Heart left ventricle (tissue), 16 donors: ENCODE measurements around the gene ZFYVE19. TPM values are rescaled to one million over a fixed set of nuclear protein-coding genes. Genes with fewer than 3 reads are reported as not detected.

Experiments used
- ATAC-seq, 4 donors: fragments of 200-7000 bp; cut with Tn5 transposase; one replicate each; pipeline ENCODE4 v1.9.1; 2020 to 2022; ENCODE audit warnings: moderate library complexity in 4 of 4, mild to moderate bottlenecking in 3 of 4, moderate number of reproducible peaks in 1 of 4
- DNase-seq, 5 donors: peaks; one replicate each; pipeline ENCODE4 v3.0.0-alpha.2; 2020
- H3K27ac ChIP-seq, 12 donors: fragments of 200-600 bp; sonication (generic) in 4 of 12; one replicate each; pipeline versions ENCODE4 v1.5.0 to v1.8.0; 2016 to 2022; ENCODE audit warnings: mild to moderate bottlenecking in 2 of 12
- H3K27me3 ChIP-seq, 9 donors: fragments of 200-600 bp; sonication (generic) in 2 of 9; one replicate each; pipeline versions ENCODE4 v1.5.1 to v1.8.0; 2016 to 2022; ENCODE audit warnings: mild to moderate bottlenecking in 3 of 9
- H3K36me3 ChIP-seq, 9 donors: fragments of 200-600 bp; sonication (generic) in 2 of 9; one replicate each; pipeline versions ENCODE4 v1.5.0 to v1.8.0; 2018 to 2022; ENCODE audit warnings: mild to moderate bottlenecking in 2 of 9
- H3K4me1 ChIP-seq, 12 donors: fragments of 200-600 bp; sonication (generic) in 4 of 12; one replicate each; pipeline versions ENCODE4 v1.5.0 to v1.8.0; 2016 to 2022; ENCODE audit warnings: mild to moderate bottlenecking in 3 of 12
- H3K4me3 ChIP-seq, 12 donors: fragments of 200-600 bp; sonication (generic) in 4 of 12; one replicate each; pipeline versions ENCODE4 v1.5.0 to v1.8.0; 2017 to 2022; ENCODE audit warnings: mild to moderate bottlenecking in 9 of 12, moderate library complexity in 4 of 12
- H3K9me3 ChIP-seq, 12 donors: fragments of 200-600 bp; sonication (generic) in 4 of 12; one replicate each; pipeline versions ENCODE4 v1.5.0 to v1.8.0; 2016 to 2022; ENCODE audit warnings: mild to moderate bottlenecking in 1 of 12
- CTCF ChIP-seq, 12 donors: fragments of 200-600 bp; sonication (generic) in 4 of 12; IDR thresholded peaks; one replicate each; pipeline versions ENCODE4 v1.5.0 to v1.8.0; 2018 to 2022; ENCODE audit warnings: antibody characterized with exemption in 12 of 12, mild to moderate bottlenecking in 5 of 12
- POLR2A ChIP-seq, 2 donors: fragments of 450-650 bp; IDR thresholded peaks; one replicate each; pipeline ENCODE4 v1.6.1; 2017; ENCODE audit warnings: antibody characterized with exemption in 2 of 2, mild to moderate bottlenecking in 2 of 2, moderate library complexity in 2 of 2
- WGBS, 4 donors: extraction: QIAGEN DNeasy Blood & Tissue Kit in 2 of 4; methylation state at CpG; one replicate each; pipeline versions ENCODE4 v1.1.5 to v1.1.7; 2013 to 2018; 5-methylcytosine and 5-hydroxymethylcytosine counted together
- intact Hi-C, 10 donors: fragments of 100-400 bp; cut with DNase I; formaldehyde crosslinking; loops; one replicate each; pipeline versions ENCODE4 v1.11.1 to v1.14.2; 2022
- polyA plus RNA-seq, 2 donors: library from polyadenylated mRNA; stranded (reverse); fragments of 200-250 nt; gene quantifications; one replicate each; pipeline ENCODE4 v1.2.3, GENCODE V29; 2013
- total RNA-seq, 9 donors: library from RNA; depleted of rRNA in 2 of 9; stranded (reverse); fragments of >200 nt in 2 of 9; fragmentation: NEBNext Ultra II Directional in 3 of 9; extraction: Animal tissue kit (Norgen Biotek cat#: 25700) in 3 of 9; gene quantifications; one replicate each; pipeline versions ENCODE4 v1.1.0 to v1.2.4, GENCODE V29; 2016 to 2023
- donor health status: ischemic (EF 13 %, LVEDD 7.1; RV severe dilation, severe dysfunction).
- donor health status: healthy with polysubstance abuse.
- donor health status: DM: no; HTN: yes; CAD: no.
- donor health status: DM: no; HTN: no; CAD: no.
- donor health status: ischemic (EF 25% LVEDD 6.9; RV normal size, moderate dysfunction).
- donor health status: ischemic (EF 25% LVEDD 5.7; RV mildly dilated, moderate dysfunction).
- donor health status: healthy.
- donor health status: DM: yes; HTN: yes; CAD: no.
- donor health status: ischemic (EF 35%, LVEDD 5.7; RV mildly dilated, moderate dysfunction).
- donor health status: nonischemic (EF 11% LVEDD 7.7; RV severe dilation, severe dysfunction).
- donor health status: DM: yes; HTN: yes; CAD: no.
- donor health status: PGD.
- donor health status: ischemic (EF 29% LVEDD 5.4; RV normal size, mild dysfunction).
- donor health status: nonischemic (EF 23%, LVEDD 6.1; RV moderate dilation, normal function).

ZFYVE19 gene
- total and polyA plus RNA-seq, 11 donors = 10.5 to 27.1 (median 18.8) TPM

GRCh38 chr15:40812721-40813425, 6.0 kb downstream of the ZFYVE19 start:
- H3K36me3 ChIP-seq = peaks cover 0 to 53% (median 31%) of the 10 kb centered on the region in 9 donors
- no peak for TF ChIP-seq POLR2A (IDR thresholded peaks at IDR 0.05)
- no peak for TF ChIP-seq CTCF (IDR thresholded peaks at IDR 0.05)
- no peak overlapping the region for H3K4me3 ChIP-seq
- no peak for DNase-seq
- ATAC-seq = no peak
- 93 to 96% (median 94%) methylated on average over 11 to 12 of the region's 12 CpGs for WGBS, 4 donors
- no peaks in the 10 kb centered on the region for H3K27me3 ChIP-seq
- H3K27ac ChIP-seq = no peak overlapping the region
- intact Hi-C loops = no loop called here
- H3K9me3 ChIP-seq = no peaks in the 10 kb centered on the region
- peaks cover 0 to 19% (median 7%) of the 10 kb centered on the region in 12 donors for H3K4me1 ChIP-seq

GRCh38 chr15:40815042-40815698, 8.3 kb downstream of the ZFYVE19 start:
- Histone ChIP-seq H3K27me3 (no peaks in the 10 kb centered on the region), H3K36me3 (peaks cover 0 to 50% (median 31%) of the 10 kb centered on the region in 9 donors), H3K4me1 (peaks cover 0 to 10% (median 0%) of the 10 kb centered on the region in 12 donors), H3K27ac (no peak overlapping the region), H3K9me3 (no peaks in the 10 kb centered on the region), H3K4me3 (no peak overlapping the region)
- TF ChIP-seq CTCF (IDR thresholded peaks at IDR 0.05) = no peak
- no peak for TF ChIP-seq POLR2A (IDR thresholded peaks at IDR 0.05)
- intact Hi-C loops = no loop called here
- peak in 4 of 5 donors; percentile 29 to 63 (median 47) for DNase-seq
- WGBS, 4 donors = 66 to 74% (median 68%) methylated on average over 4 of the region's 4 CpGs
- peak; percentile 52 to 71 (median 69) for ATAC-seq

- Histone ChIP-seq H3K27me3 (no peaks in the 10 kb centered on the region), H3K9me3 (no peaks in the 10 kb centered on the region), H3K4me1 (peaks cover 0 to 10% (median 0%) of the 10 kb centered on the region in 12 donors), H3K27ac (no peak overlapping the region), H3K4me3 (no peak overlapping the region), H3K36me3 (peaks cover 0 to 15% (median 2%) of the 10 kb centered on the region in 9 donors)
- TF ChIP-seq CTCF (IDR thresholded peaks at IDR 0.05) (no peak), POLR2A (IDR thresholded peaks at IDR 0.05) (no peak)
- DNase-seq (no peak), ATAC-seq (no peak)
- WGBS, 4 donors = 80 to 84% (median 83%) methylated on average over 7 of the region's 7 CpGs
- intact Hi-C loops = no loop called here
Measured at GRCh38 chr15:40819048-40819447, 12.2 kb downstream of the ZFYVE19 start.

GRCh38 chr15:40821195-40821594, 14.3 kb downstream of the ZFYVE19 start:
- Histone ChIP-seq H3K36me3 (no peaks in the 10 kb centered on the region), H3K27ac (no peak overlapping the region), H3K4me3 (no peak overlapping the region), H3K4me1 (no peaks in the 10 kb centered on the region), H3K27me3 (peaks cover 0 to 4% (median 0%) of the 10 kb centered on the region in 9 donors), H3K9me3 (no peaks in the 10 kb centered on the region)
- DNase-seq (no peak), ATAC-seq (no peak)
- 83 to 91% (median 87%) methylated on average over 2 of the region's 2 CpGs for WGBS, 4 donors
- TF ChIP-seq POLR2A (IDR thresholded peaks at IDR 0.05) (no peak), CTCF (IDR thresholded peaks at IDR 0.05) (no peak)
- intact Hi-C loops = no loop called here
